Measurements from ENCODE around the gene CCL1. TPM values are rescaled to one million over a fixed set of nuclear protein-coding genes. Genes with fewer than 3 reads are reported as not detected.

The CCL1 gene
- total RNA-seq, 1 experiment from 2014 or later: not detected

DNA sequence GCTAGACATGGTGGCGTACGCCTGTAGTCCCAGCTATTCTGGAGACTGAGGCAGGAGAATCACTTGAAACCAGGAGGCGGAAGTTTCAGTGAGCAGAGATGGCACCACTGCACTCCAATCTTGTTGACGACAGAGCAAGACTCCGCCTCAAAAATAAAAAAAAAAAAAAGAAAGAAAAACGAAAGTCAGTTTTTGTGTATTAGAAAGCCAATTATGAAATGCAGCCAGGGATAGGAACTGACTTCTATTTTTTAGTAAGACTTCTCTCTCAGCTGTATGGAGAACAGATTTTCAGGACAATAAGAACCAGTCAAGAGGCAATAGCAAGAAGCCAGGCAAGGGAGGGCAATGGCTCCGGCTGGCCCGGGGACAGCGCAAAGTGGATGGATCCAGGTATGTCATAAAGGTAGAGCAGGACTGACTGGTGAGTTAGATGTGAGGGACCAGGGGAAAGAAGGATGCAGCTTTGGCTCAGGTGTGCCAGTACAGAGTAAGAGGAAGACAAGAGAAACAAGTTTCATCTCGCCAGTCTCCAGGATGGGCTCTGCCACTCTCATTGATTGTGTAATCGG lies 12.5 kb upstream of the CCL1 start:
- TF ChIP-seq ELF4 (CRISPR knock-in tag; IDR thresholded peaks at IDR 0.05; ENCODE audit: low read depth): no peak
- no peak for TF ChIP-seq IRF2 (CRISPR knock-in tag; IDR thresholded peaks at IDR 0.05; ENCODE audit: borderline replicate concordance, low read depth)
- TF ChIP-seq, protein P1, sequence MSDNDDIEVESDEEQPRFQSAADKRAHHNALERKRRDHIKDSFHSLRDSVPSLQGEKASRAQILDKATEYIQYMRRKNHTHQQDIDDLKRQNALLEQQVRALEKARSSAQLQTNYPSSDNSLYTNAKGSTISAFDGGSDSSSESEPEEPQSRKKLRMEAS (CRISPR knock-in tag; IDR thresholded peaks at IDR 0.05): no peak
- no peak for TF ChIP-seq RORB (CRISPR knock-in tag; IDR thresholded peaks at IDR 0.05)
- no peak for TF ChIP-seq ZNF416 (CRISPR knock-in tag; IDR thresholded peaks at IDR 0.05)
- TF ChIP-seq EMX1 (CRISPR knock-in tag; IDR thresholded peaks at IDR 0.05): no peak
- TF ChIP-seq CBFB (CRISPR knock-in tag; IDR thresholded peaks at IDR 0.05; ENCODE audit: low read depth): no peak
- TF ChIP-seq NR2C2 (CRISPR knock-in tag; IDR thresholded peaks at IDR 0.05): no peak
- no peak for TF ChIP-seq FOXK1 (CRISPR knock-in tag; IDR thresholded peaks at IDR 0.05)
- TF ChIP-seq, protein P2, sequence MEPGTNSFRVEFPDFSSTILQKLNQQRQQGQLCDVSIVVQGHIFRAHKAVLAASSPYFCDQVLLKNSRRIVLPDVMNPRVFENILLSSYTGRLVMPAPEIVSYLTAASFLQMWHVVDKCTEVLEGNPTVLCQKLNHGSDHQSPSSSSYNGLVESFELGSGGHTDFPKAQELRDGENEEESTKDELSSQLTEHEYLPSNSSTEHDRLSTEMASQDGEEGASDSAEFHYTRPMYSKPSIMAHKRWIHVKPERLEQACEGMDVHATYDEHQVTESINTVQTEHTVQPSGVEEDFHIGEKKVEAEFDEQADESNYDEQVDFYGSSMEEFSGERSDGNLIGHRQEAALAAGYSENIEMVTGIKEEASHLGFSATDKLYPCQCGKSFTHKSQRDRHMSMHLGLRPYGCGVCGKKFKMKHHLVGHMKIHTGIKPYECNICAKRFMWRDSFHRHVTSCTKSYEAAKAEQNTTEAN (CRISPR knock-in tag; IDR thresholded peaks at IDR 0.05): no peak
- no peak for TF ChIP-seq OVOL2 (CRISPR knock-in tag; IDR thresholded peaks at IDR 0.05; ENCODE audit: borderline replicate concordance)
- TF ChIP-seq, protein P3, sequence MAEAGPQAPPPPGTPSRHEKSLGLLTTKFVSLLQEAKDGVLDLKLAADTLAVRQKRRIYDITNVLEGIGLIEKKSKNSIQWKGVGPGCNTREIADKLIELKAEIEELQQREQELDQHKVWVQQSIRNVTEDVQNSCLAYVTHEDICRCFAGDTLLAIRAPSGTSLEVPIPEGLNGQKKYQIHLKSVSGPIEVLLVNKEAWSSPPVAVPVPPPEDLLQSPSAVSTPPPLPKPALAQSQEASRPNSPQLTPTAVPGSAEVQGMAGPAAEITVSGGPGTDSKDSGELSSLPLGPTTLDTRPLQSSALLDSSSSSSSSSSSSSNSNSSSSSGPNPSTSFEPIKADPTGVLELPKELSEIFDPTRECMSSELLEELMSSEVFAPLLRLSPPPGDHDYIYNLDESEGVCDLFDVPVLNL (CRISPR knock-in tag; IDR thresholded peaks at IDR 0.05; ENCODE audit: borderline replicate concordance, low read depth): no peak
- TF ChIP-seq NFE2L1 (CRISPR knock-in tag; IDR thresholded peaks at IDR 0.05): no peak
- DNase-seq (ENCODE audit: low spot score) (no peak), ATAC-seq (no peak)
- H3K27me3 Mint-ChIP-seq (ENCODE audit: low read depth): peaks cover 22% of the 10 kb centered on the region
- no peaks in the 10 kb centered on the region for H3K36me3 Mint-ChIP-seq
- no peak overlapping the region for H3K27ac Mint-ChIP-seq
- CTCF ChIA-PET: interaction anchor here (1.3 to 1.8 kb wide), 2 partner anchors 14 to 175 kb away, joined by 4 to 8 read pairs; no protein-coding TSS in a partner anchor
- peaks cover 10% of the 10 kb centered on the region for H3K4me1 Mint-ChIP-seq
- POLR2A ChIA-PET: no interaction called here
- H3K9me3 Mint-ChIP-seq: no peaks in the 10 kb centered on the region
- H3K4me3 Mint-ChIP-seq: no peak overlapping the region

DNA sequence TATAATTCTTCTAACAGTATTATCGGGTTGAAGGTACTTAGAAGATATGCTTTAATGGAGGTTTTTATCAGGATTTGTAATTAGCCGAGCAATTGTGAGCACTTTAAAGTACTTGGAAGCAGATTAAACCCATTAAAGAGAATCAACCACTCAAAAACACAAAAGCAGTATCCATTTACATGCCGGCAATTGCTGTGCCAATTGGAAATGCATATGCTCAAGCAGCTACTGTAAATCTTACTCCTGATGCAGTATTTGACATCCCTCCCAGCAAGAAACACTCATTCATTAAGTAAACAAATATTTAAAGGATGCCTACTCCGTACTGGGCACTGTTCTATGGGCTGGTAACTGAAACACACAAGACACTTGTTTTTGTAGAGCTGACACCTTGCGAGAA lies 11.4 kb upstream of the CCL1 start:
- H3K4me3 Mint-ChIP-seq: no peak overlapping the region
- H3K36me3 Mint-ChIP-seq: no peaks in the 10 kb centered on the region
- TF ChIP-seq, protein P4, sequence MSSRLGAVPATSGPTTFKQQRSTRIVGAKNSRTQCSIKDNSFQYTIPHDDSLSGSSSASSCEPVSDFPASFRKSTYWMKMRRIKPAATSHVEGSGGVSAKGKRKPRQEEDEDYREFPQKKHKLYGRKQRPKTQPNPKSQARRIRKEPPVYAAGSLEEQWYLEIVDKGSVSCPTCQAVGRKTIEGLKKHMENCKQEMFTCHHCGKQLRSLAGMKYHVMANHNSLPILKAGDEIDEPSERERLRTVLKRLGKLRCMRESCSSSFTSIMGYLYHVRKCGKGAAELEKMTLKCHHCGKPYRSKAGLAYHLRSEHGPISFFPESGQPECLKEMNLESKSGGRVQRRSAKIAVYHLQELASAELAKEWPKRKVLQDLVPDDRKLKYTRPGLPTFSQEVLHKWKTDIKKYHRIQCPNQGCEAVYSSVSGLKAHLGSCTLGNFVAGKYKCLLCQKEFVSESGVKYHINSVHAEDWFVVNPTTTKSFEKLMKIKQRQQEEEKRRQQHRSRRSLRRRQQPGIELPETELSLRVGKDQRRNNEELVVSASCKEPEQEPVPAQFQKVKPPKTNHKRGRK (CRISPR knock-in tag; IDR thresholded peaks at IDR 0.05; ENCODE audit: borderline replicate concordance): no peak
- TF ChIP-seq GTF2I (CRISPR knock-in tag; conservative IDR thresholded peaks at IDR 0.05) (no peak), NR3C1 (CRISPR knock-in tag; conservative IDR thresholded peaks at IDR 0.05; ENCODE audit: low read depth) (no peak)
- H3K9me3 Mint-ChIP-seq: no peaks in the 10 kb centered on the region
- ChIA-PET POLR2A (interaction anchor here (0.7 kb wide), 1 partner anchor 1188 kb away, joined by 4 read pairs; no protein-coding TSS in a partner anchor), CTCF (interaction anchor here (1.3 to 1.8 kb wide), 2 partner anchors 13 to 174 kb away, joined by 4 to 8 read pairs; no protein-coding TSS in a partner anchor)
- 0 out of 2 replicates have a peak, but pooled peaks cover 16% of the 10 kb centered on the region for H3K27me3 Mint-ChIP-seq (ENCODE audit: low read depth)
- DNase-seq (ENCODE audit: low spot score) (no peak), ATAC-seq (no peak)
- peaks cover 15% of the 10 kb centered on the region for H3K4me1 Mint-ChIP-seq
- no peak overlapping the region for H3K27ac Mint-ChIP-seq

DNA sequence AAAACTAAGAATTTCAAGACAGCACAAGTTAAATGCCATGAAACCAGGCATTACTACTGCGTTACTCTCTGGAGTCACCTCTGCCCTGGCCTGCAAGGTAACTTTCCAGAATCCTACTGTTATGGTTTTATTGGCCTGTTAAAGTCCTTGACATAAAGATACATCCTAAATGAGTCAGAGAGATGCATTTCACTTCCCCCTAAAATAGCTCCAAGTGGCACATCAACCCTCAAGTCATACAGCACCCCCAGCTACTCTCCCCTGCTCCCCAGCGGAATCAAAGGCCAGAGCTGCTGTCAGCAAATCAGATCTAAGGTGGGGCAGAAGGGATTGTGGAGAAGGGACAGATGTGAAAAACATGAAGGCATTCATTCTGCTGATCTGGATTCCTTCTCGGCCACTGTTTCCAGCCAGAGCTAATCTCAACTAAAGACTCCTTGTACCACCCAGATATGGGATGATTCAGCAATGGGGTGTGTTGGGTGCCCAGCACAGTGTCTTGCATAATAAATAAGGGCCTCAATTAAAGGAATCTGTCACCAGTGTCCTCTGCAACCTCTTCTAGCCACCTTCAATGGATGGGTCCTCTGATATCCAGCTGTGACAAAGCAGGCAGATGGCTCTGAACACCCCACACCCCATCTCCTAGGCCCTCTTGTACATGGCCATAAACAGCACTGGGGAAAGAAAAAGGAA lies 8.5 kb upstream of the CCL1 start:
- H3K4me1 Mint-ChIP-seq: peaks cover 16% of the 10 kb centered on the region
- ATAC-seq: no peak
- POLR2A ChIA-PET: no interaction called here
- CTCF ChIA-PET: interaction anchor here (3.2 kb wide), 1 partner anchor 10 kb away, joined by 39 read pairs; no protein-coding TSS in a partner anchor
- no peaks in the 10 kb centered on the region for H3K36me3 Mint-ChIP-seq
- H3K27ac Mint-ChIP-seq: no peak overlapping the region
- no peak overlapping the region for H3K4me3 Mint-ChIP-seq
- 0 out of 2 replicates have a peak, but pooled peaks cover 2% of the 10 kb centered on the region for H3K27me3 Mint-ChIP-seq (ENCODE audit: low read depth)
- DNase-seq (ENCODE audit: low spot score): no peak
- no peaks in the 10 kb centered on the region for H3K9me3 Mint-ChIP-seq
- TF ChIP-seq, protein P5, sequence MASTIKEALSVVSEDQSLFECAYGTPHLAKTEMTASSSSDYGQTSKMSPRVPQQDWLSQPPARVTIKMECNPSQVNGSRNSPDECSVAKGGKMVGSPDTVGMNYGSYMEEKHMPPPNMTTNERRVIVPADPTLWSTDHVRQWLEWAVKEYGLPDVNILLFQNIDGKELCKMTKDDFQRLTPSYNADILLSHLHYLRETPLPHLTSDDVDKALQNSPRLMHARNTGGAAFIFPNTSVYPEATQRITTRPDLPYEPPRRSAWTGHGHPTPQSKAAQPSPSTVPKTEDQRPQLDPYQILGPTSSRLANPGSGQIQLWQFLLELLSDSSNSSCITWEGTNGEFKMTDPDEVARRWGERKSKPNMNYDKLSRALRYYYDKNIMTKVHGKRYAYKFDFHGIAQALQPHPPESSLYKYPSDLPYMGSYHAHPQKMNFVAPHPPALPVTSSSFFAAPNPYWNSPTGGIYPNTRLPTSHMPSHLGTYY (CRISPR knock-in tag; IDR thresholded peaks at IDR 0.05): no peak
- TF ChIP-seq SOX15 (CRISPR knock-in tag; IDR thresholded peaks at IDR 0.05) (no peak), ZNF219 (CRISPR knock-in tag; IDR thresholded peaks at IDR 0.05; ENCODE audit: borderline replicate concordance) (no peak), NR3C1 (CRISPR knock-in tag; conservative IDR thresholded peaks at IDR 0.05; ENCODE audit: low read depth) (no peak), RELA (CRISPR knock-in tag; IDR thresholded peaks at IDR 0.05; ENCODE audit: borderline replicate concordance) (no peak), FOXP1 (CRISPR knock-in tag; IDR thresholded peaks at IDR 0.05; ENCODE audit: borderline replicate concordance) (no peak), TP53 (CRISPR knock-in tag; IDR thresholded peaks at IDR 0.05) (no peak), RORB (CRISPR knock-in tag; IDR thresholded peaks at IDR 0.05) (no peak)
- TF ChIP-seq, protein P6, sequence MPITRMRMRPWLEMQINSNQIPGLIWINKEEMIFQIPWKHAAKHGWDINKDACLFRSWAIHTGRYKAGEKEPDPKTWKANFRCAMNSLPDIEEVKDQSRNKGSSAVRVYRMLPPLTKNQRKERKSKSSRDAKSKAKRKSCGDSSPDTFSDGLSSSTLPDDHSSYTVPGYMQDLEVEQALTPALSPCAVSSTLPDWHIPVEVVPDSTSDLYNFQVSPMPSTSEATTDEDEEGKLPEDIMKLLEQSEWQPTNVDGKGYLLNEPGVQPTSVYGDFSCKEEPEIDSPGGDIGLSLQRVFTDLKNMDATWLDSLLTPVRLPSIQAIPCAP (CRISPR knock-in tag; IDR thresholded peaks at IDR 0.05): no peak
- TF ChIP-seq, protein P7, sequence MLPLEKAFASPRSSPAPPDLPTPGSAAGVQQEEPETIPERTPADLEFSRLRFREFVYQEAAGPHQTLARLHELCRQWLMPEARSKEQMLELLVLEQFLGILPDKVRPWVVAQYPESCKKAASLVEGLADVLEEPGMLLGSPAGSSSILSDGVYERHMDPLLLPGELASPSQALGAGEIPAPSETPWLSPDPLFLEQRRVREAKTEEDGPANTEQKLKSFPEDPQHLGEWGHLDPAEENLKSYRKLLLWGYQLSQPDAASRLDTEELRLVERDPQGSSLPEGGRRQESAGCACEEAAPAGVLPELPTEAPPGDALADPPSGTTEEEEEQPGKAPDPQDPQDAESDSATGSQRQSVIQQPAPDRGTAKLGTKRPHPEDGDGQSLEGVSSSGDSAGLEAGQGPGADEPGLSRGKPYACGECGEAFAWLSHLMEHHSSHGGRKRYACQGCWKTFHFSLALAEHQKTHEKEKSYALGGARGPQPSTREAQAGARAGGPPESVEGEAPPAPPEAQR (CRISPR knock-in tag; IDR thresholded peaks at IDR 0.05): no peak

Data from WTC11 (cell line).